Measurements from ENCODE around the gene NRGN. TPM values are rescaled to one million over a fixed set of nuclear protein-coding genes. Genes with fewer than 3 reads are reported as not detected.

The NRGN gene
- polyA plus RNA-seq, 1 donor from 2014 or later, result 0.69 TPM

- Histone ChIP-seq H3K4me2 (ENCODE audit: low read length) (no peak overlapping the region), H3K9ac (ENCODE audit: low read length) (no peak overlapping the region), H3K4me3 (ENCODE audit: low read length) (no peak overlapping the region), H3K27ac (ENCODE audit: low read length) (no peak overlapping the region), H3K36me3 (ENCODE audit: insufficient read depth, low read length) (no peaks in the 10 kb centered on the region), H4K20me1 (ENCODE audit: insufficient read depth) (no peaks in the 10 kb centered on the region), H2AFZ (ENCODE audit: low read depth, low read length) (no peak overlapping the region), H3K9me2 (ENCODE audit: insufficient read depth, low read length) (no peaks in the 10 kb centered on the region), H3F3A (ENCODE audit: insufficient read depth, low read length, poor library complexity, severe bottlenecking) (no peaks in the 10 kb centered on the region), H3K9me3 (ENCODE audit: low read length) (no peaks in the 10 kb centered on the region), H3K27me3 (ENCODE audit: insufficient read depth, low read depth, low read length) (peaks cover 97% of the 10 kb centered on the region), H3K79me2 (replicated peaks; ENCODE audit: insufficient read depth, low read length) (no peaks in the 10 kb centered on the region)
- no peak for TF ChIP-seq EZH2 (IDR thresholded peaks at IDR 0.05; ENCODE audit: borderline replicate concordance, insufficient read depth, low read length, poor library complexity, severe bottlenecking)
- TF ChIP-seq RAD21 (conservative IDR thresholded peaks at IDR 0.05), result no peak
- TF ChIP-seq TAF1 (IDR thresholded peaks at IDR 0.05; ENCODE audit: low read depth), result no peak
- no peak for TF ChIP-seq CTCF (IDR thresholded peaks at IDR 0.05; ENCODE audit: poor library complexity, severe bottlenecking)
- no peak for TF ChIP-seq REST (IDR thresholded peaks at IDR 0.05; ENCODE audit: borderline replicate concordance)
- no peak for TF ChIP-seq MXI1 (conservative IDR thresholded peaks at IDR 0.05; ENCODE audit: poor library complexity, severe bottlenecking)
- no peak for TF ChIP-seq POLR2AphosphoS5 (IDR thresholded peaks at IDR 0.05)
- TF ChIP-seq SMC3 (conservative IDR thresholded peaks at IDR 0.05; ENCODE audit: poor library complexity), result no peak
- TF ChIP-seq EP300 (conservative IDR thresholded peaks at IDR 0.05; ENCODE audit: poor library complexity, severe bottlenecking), result no peak
Observed at GRCh38 chr11:124753205-124753604, 13.5 kb downstream of the NRGN start.

- Histone ChIP-seq H3K9ac (ENCODE audit: low read length) (no peak overlapping the region), H3K4me3 (ENCODE audit: low read length) (no peak overlapping the region), H3K79me2 (replicated peaks; ENCODE audit: insufficient read depth, low read length) (no peaks in the 10 kb centered on the region), H3K9me3 (ENCODE audit: low read length) (no peaks in the 10 kb centered on the region), H3K4me2 (ENCODE audit: low read length) (no peak overlapping the region), H3K27ac (ENCODE audit: low read length) (no peak overlapping the region), H3K9me2 (ENCODE audit: insufficient read depth, low read length) (no peaks in the 10 kb centered on the region), H3K36me3 (ENCODE audit: insufficient read depth, low read length) (no peaks in the 10 kb centered on the region), H2AFZ (ENCODE audit: low read depth, low read length) (no peak overlapping the region), H3K27me3 (ENCODE audit: insufficient read depth, low read depth, low read length) (peaks cover 97% of the 10 kb centered on the region), H4K20me1 (ENCODE audit: insufficient read depth) (no peaks in the 10 kb centered on the region), H3F3A (ENCODE audit: insufficient read depth, low read length, poor library complexity, severe bottlenecking) (no peaks in the 10 kb centered on the region)
- TF ChIP-seq REST (IDR thresholded peaks at IDR 0.05; ENCODE audit: borderline replicate concordance) (no peak), EP300 (conservative IDR thresholded peaks at IDR 0.05; ENCODE audit: poor library complexity, severe bottlenecking) (no peak), TAF1 (IDR thresholded peaks at IDR 0.05; ENCODE audit: low read depth) (no peak), EZH2 (IDR thresholded peaks at IDR 0.05; ENCODE audit: borderline replicate concordance, insufficient read depth, low read length, poor library complexity, severe bottlenecking) (no peak), CTCF (IDR thresholded peaks at IDR 0.05; ENCODE audit: poor library complexity, severe bottlenecking) (no peak), SMC3 (conservative IDR thresholded peaks at IDR 0.05; ENCODE audit: poor library complexity) (no peak), RAD21 (conservative IDR thresholded peaks at IDR 0.05) (no peak), POLR2AphosphoS5 (IDR thresholded peaks at IDR 0.05) (no peak), MXI1 (conservative IDR thresholded peaks at IDR 0.05; ENCODE audit: poor library complexity, severe bottlenecking) (no peak)
Observed at GRCh38 chr11:124753624-124754023, 13.9 kb downstream of the NRGN start.
